ENCODE measurements around the gene NGDN.

NGDN gene

DNA sequence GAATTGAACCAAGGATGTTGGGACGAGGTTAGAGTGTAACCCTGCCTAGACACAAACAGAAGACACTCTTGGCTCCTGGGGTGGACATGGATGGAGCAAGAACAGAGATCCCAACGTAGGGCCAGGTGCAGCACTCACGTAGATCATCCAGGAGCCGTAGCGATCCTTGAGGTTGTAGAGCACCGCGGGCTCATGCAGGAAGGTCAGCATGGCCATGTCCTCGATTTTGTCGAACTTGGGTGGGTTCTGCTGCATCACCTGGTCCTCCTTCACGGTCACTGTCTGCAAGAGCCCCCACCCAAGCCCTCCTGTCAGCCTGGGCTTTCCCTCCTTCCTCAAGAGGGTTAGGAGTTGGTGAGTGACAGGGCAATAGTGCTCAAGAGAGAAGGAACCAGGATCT lies 36.6 kb upstream of the NGDN start:
- Histone ChIP-seq H3K4me1 (ENCODE audit: control insufficient read depth, insufficient read depth, low read length) (no peaks in the 10 kb centered on the region), H3K4me3 (ENCODE audit: low read depth, low read length) (no peak overlapping the region), H3K9ac (ENCODE audit: low read depth, low read length) (no peak overlapping the region), H3K27ac (ENCODE audit: low read depth, low read length) (no peak overlapping the region), H3K36me3 (ENCODE audit: control insufficient read depth, insufficient read depth, low read length) (no peaks in the 10 kb centered on the region), H3K27me3 (ENCODE audit: control insufficient read depth, insufficient read depth, low read length) (no peaks in the 10 kb centered on the region), H3K9me3 (ENCODE audit: control insufficient read depth, insufficient read depth, low read length) (no peaks in the 10 kb centered on the region)

DNA sequence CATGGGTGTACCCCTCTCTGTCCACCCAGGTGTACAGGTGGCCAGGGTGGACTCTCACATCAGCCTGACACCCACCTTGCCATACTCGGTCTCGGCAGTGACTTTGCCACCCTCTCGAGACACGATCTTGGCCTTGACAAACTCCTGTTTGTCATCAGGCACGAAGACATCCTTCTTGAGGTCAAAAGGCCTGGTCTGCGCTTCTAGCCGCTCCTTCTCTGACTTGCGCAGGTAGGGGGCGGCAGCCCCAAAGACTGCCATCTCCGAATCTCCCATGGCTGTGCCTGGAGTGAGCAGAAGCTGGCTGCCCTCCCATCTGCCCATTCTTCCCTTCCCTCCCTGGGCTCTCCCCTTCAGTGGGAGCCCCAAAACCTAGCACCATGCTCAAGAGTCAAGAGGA lies 36.0 kb upstream of the NGDN start:
- no peak overlapping the region for H3K9ac ChIP-seq (ENCODE audit: low read depth, low read length)
- H3K36me3 ChIP-seq (ENCODE audit: control insufficient read depth, insufficient read depth, low read length), result no peaks in the 10 kb centered on the region
- H3K4me1 ChIP-seq (ENCODE audit: control insufficient read depth, insufficient read depth, low read length), result peaks cover 5% of the 10 kb centered on the region
- no peaks in the 10 kb centered on the region for H3K9me3 ChIP-seq (ENCODE audit: control insufficient read depth, insufficient read depth, low read length)
- H3K27ac ChIP-seq (ENCODE audit: low read depth, low read length), result no peak overlapping the region
- no peak overlapping the region for H3K4me3 ChIP-seq (ENCODE audit: low read depth, low read length)
- H3K27me3 ChIP-seq (ENCODE audit: control insufficient read depth, insufficient read depth, low read length), result no peaks in the 10 kb centered on the region

DNA sequence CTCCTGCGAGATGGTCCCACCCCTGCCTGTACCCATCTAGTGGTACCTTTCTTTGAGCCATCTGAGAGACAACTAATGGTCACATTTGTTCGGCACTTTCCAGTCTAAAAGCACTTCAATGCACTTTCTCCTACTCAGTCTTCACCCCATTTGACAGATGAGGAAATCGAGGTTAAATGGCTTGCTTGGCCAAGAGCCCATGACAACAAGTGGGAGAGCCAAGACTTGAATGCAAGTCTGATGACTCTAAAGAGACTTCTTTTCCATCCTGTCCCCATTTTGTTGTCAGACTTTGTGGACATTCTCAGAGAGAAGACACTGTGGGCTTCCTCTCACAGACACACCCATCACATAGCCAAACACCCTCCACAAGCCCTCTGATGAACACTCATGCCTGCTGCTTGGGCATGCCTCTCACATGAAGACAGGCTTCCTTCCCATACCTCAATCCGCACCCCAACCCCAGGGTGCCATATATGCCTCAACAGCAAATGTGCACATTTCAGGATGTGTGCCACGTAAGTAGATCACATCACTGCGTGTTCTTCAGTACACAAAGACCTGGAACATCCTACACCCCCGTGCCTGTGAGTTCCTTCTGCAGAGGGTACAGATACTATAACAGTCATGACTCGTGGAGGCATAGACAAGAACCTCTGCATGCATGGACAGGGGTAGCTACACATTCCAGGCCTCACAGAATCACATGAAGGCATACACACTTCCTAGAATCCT lies 34.8 kb upstream of the NGDN start:
- no peaks in the 10 kb centered on the region for H3K27me3 ChIP-seq (ENCODE audit: control insufficient read depth, insufficient read depth, low read length)
- H3K9ac ChIP-seq (ENCODE audit: low read depth, low read length), result no peak overlapping the region
- no peaks in the 10 kb centered on the region for H3K9me3 ChIP-seq (ENCODE audit: control insufficient read depth, insufficient read depth, low read length)
- H3K36me3 ChIP-seq (ENCODE audit: control insufficient read depth, insufficient read depth, low read length), result no peaks in the 10 kb centered on the region
- H3K4me1 ChIP-seq (ENCODE audit: control insufficient read depth, insufficient read depth, low read length), result peaks cover 10% of the 10 kb centered on the region
- H3K27ac ChIP-seq (ENCODE audit: low read depth, low read length), result no peak overlapping the region
- H3K4me3 ChIP-seq (ENCODE audit: low read depth, low read length), result no peak overlapping the region

DNA sequence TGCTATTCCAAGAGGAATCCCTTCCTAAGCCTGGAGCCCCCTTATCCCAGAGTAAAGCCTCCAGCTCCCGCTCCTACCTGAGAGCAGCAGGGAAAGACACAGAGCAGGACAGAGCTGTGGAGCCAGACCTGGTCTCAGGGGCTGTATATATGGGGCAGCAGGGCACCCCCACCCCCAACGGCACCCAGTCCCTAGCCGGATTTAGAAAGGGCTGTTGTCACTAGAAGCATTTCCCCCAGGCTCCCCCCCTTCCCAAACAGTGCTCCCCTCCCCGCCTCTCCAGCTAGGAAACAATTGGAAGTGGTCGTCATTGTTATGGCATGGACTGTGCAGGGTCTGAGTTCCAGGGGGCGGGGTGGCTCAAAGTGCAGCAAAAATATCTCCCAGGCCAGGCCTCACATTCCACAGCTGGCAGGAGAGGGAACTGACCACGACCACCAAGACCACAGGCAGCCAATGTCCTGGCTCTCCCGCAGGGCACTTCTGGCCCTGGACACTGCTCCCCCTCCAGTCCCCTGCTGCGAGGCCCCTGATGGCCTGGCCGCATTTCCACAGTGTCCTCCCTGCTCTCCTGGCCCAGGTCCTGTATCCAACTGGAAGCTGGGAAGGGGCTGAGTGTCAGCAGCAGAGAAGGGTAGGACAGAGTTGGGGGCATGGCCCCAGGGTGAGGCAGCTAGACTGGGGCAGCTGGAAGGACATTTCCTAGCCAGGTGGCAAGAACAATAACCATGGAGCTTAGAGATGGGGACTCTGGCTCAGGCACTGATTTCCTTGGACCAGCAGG lies 33.8 kb upstream of the NGDN start, which contains the start of gene MYH7:
Gene MYH7 (minus strand): TSS at position 118 of the 784 bp plus-strand sequence. CDS start 1,928 bp downstream, outside the sequence.
- H3K4me1 ChIP-seq (ENCODE audit: control insufficient read depth, insufficient read depth, low read length), result peaks cover 10% of the 10 kb centered on the region
- no peaks in the 10 kb centered on the region for H3K9me3 ChIP-seq (ENCODE audit: control insufficient read depth, insufficient read depth, low read length)
- no peak within 1 kb of the TSS for H3K9ac ChIP-seq (ENCODE audit: low read depth, low read length)
- H3K27ac ChIP-seq (ENCODE audit: low read depth, low read length), result no peak within 1 kb of the TSS
- no peaks in the 10 kb centered on the region for H3K36me3 ChIP-seq (ENCODE audit: control insufficient read depth, insufficient read depth, low read length)
- H3K27me3 ChIP-seq (ENCODE audit: control insufficient read depth, insufficient read depth, low read length), result no peaks in the 10 kb centered on the region
- H3K4me3 ChIP-seq (ENCODE audit: low read depth, low read length), result no peak within 1 kb of the TSS

DNA sequence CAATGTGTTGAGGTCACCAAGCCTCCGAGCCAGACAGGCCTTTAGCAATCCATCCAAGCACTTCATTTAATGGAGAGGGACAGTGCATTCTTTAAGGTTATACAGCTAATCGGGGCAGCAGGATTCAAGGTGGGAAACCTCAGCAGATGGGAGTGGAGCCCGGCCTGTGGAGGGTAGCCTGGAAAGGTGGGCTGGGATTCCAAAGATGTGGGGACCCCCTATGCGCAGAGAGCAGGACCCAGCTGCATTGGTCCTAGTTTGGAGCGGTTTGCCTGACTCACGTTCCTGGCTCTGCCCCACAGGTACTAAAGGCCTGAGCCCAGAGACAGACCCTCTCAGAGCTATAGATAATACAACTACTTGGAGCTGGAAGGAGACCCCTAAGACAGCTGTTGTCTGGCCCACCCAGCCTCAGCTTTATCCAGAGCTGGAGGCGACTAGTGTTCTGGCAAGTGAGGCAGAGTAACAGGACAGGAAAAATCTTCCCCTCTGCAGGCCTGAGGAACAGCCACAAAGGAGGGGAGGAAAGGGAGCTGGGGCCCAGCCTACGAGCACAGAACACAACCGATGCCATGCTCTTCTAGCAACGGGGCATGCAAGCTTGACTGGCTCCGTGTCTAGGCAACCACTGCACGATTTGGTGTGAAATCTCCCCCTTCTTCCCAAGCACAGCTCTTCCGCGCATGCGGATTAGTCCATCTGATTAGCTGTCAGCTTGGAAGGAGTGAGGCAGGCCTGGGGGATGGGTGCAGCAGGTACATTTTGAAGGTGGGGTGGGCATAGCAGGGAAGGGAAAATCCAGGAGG lies 33.0 kb upstream of the NGDN start:
- H3K27ac ChIP-seq (ENCODE audit: low read depth, low read length), result no peak overlapping the region
- H3K4me3 ChIP-seq (ENCODE audit: low read depth, low read length), result no peak overlapping the region
- H3K9ac ChIP-seq (ENCODE audit: low read depth, low read length), result no peak overlapping the region
- peaks cover 10% of the 10 kb centered on the region for H3K4me1 ChIP-seq (ENCODE audit: control insufficient read depth, insufficient read depth, low read length)
- H3K27me3 ChIP-seq (ENCODE audit: control insufficient read depth, insufficient read depth, low read length), result no peaks in the 10 kb centered on the region
- no peaks in the 10 kb centered on the region for H3K9me3 ChIP-seq (ENCODE audit: control insufficient read depth, insufficient read depth, low read length)
- H3K36me3 ChIP-seq (ENCODE audit: control insufficient read depth, insufficient read depth, low read length), result no peaks in the 10 kb centered on the region

DNA sequence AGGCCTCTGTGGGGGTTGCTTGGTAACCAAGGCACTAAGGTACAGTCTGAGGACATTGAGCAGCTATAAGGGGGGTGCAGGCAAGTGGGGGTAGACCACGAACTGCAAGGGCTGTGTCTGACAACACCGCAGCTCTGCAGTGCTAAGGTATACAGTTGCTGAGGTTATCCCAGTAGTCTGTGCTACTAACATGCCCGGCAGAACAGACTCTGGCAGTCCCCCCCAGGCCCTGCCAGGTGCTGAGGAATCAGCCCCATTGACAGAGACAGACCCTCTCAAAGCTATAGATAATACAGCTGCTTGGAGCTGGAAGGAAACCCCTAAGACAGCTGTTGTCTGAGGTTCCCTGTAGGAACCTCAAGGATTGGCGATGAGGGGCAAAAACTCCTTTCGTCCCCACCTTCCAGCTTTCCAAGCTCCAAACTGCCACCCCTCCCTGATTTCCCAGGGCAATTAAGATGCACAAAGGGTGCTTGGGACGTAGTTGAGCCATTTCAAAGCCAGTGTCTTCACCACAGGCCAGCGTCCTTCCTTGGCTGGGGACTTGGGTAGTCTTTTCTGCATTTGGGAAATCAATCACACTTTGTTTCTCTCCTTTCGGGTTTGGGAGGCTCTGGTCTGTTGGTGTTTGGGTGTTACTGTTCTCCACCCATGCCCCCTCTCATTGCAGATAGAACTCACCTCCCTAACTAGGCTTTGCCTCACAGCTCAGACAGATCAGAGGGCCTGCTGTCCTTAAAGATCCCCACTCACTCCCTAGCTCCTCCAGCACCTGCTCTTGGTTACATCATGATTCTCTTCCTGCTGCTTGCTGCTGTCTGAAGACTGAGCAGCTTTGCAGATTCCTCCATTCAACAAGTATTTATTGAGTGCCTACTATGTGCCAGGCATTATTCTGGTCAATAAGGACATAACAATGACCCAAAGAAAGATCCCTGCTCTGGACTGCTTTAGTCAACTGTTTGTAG lies 32.1 kb upstream of the NGDN start:
- no peak overlapping the region for H3K9ac ChIP-seq (ENCODE audit: low read depth, low read length)
- H3K4me1 ChIP-seq (ENCODE audit: control insufficient read depth, insufficient read depth, low read length), result peaks cover 11% of the 10 kb centered on the region
- H3K36me3 ChIP-seq (ENCODE audit: control insufficient read depth, insufficient read depth, low read length), result no peaks in the 10 kb centered on the region
- no peak overlapping the region for H3K27ac ChIP-seq (ENCODE audit: low read depth, low read length)
- H3K9me3 ChIP-seq (ENCODE audit: control insufficient read depth, insufficient read depth, low read length), result no peaks in the 10 kb centered on the region
- no peak overlapping the region for H3K4me3 ChIP-seq (ENCODE audit: low read depth, low read length)
- H3K27me3 ChIP-seq (ENCODE audit: control insufficient read depth, insufficient read depth, low read length), result no peaks in the 10 kb centered on the region

DNA sequence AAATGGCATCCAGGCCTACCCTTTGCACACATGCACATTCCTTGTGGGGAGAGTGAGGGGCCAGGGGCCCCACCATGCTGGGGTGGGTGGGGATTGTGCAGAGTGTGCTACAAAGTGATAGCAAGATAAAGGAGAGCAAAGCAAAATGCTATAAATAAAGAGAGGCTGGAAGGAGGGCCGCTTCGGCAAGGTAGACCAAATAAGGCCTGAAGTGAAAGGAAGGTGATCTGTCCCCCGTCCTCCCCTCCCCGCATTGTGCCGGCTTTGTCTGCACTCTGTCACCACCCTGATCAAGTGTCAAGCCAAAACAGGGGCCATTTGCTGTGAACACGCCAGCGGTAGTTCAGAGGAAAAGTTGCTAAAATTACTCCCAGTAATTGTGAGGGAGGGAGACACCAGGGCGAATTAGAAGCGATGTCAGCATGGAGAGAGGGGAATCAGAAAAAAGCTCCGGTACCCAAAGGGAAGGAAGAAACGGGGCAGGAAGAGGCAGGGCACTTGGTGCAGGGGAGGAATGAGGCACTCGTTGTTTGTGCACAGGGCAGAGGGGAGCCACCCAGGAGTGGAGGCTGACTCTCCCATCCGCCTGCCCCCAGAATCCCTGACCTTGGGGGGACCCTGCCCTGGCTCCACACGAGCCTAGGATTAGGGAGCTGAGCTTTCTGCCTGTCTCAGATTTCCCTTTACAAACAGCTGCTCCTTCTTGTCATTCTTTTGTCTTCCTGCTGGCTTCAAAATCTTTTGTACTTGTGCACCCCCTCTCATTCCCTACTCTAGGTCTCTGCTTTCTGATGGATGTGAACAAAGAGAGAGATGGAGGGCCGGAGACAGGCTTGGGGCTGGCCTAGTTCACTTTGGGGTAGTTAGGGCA lies 31.2 kb upstream of the NGDN start:
- Histone ChIP-seq H3K4me3 (ENCODE audit: low read depth, low read length) (no peak overlapping the region), H3K27ac (ENCODE audit: low read depth, low read length) (no peak overlapping the region), H3K9me3 (ENCODE audit: control insufficient read depth, insufficient read depth, low read length) (no peaks in the 10 kb centered on the region), H3K4me1 (ENCODE audit: control insufficient read depth, insufficient read depth, low read length) (peaks cover 20% of the 10 kb centered on the region), H3K36me3 (ENCODE audit: control insufficient read depth, insufficient read depth, low read length) (no peaks in the 10 kb centered on the region), H3K9ac (ENCODE audit: low read depth, low read length) (no peak overlapping the region), H3K27me3 (ENCODE audit: control insufficient read depth, insufficient read depth, low read length) (no peaks in the 10 kb centered on the region)

DNA sequence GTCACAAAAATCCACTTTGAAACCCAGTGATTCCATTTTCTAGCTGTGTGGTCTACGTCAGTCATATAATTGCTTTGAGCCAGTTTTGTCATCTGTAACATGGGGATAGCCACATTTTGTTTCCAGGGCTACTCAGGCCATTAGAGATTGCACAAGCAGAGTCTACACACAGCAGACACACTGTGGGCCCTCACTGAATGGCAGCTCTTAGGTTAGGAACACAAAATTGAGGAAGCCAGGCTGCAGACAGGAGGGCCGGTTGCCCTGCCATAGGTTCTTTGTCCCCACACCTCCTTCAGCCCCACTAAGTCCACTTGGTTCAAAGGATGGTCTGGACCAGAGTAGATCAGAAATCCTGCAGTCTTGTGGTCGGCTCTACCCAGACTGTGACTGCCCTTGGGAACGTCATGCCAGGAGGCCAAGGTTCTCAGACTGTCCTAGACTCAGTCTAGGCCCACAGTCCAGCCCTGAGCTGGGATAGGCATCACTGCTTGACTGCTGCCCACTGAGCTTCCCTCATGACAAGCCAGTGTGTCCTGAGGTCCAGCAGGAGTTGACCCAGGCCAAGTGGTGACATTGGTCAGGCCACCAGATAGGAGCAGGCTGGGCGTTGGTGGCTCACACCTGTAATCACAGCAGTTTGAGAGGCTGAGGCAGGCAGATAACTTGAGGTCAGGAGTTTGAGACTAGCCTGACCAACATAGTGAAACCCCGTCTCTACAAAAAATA lies 30.2 kb upstream of the NGDN start:
- Histone ChIP-seq H3K4me1 (ENCODE audit: control insufficient read depth, insufficient read depth, low read length) (peaks cover 20% of the 10 kb centered on the region), H3K9ac (ENCODE audit: low read depth, low read length) (no peak overlapping the region), H3K27ac (ENCODE audit: low read depth, low read length) (no peak overlapping the region), H3K4me3 (ENCODE audit: low read depth, low read length) (no peak overlapping the region), H3K27me3 (ENCODE audit: control insufficient read depth, insufficient read depth, low read length) (no peaks in the 10 kb centered on the region), H3K9me3 (ENCODE audit: control insufficient read depth, insufficient read depth, low read length) (no peaks in the 10 kb centered on the region), H3K36me3 (ENCODE audit: control insufficient read depth, insufficient read depth, low read length) (no peaks in the 10 kb centered on the region)

DNA sequence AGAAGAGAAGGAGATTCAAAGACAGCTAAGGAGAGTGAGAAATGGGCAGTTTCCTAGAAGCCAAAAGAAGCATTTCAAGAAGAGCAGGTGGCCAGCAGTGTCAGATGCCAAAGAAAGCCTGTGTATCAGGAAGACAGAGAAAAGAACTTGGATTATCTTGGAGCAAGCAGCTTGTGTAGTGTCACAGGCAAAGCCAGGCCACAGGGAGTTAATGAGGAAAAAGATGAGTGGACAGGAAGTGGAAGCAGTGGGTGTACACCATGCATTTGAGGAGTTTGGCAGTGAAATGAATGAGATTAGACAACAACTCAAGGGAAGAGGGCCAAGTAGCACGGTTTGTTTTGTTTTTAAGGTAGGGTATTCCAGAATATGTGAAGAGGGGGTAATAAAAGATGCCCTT lies 28.4 kb upstream of the NGDN start:
- H3K9me3 ChIP-seq (ENCODE audit: control insufficient read depth, insufficient read depth, low read length), result no peaks in the 10 kb centered on the region
- no peak overlapping the region for H3K4me3 ChIP-seq (ENCODE audit: low read depth, low read length)
- H3K27ac ChIP-seq (ENCODE audit: low read depth, low read length), result no peak overlapping the region
- no peak overlapping the region for H3K9ac ChIP-seq (ENCODE audit: low read depth, low read length)
- H3K36me3 ChIP-seq (ENCODE audit: control insufficient read depth, insufficient read depth, low read length), result no peaks in the 10 kb centered on the region
- H3K4me1 ChIP-seq (ENCODE audit: control insufficient read depth, insufficient read depth, low read length), result peaks cover 20% of the 10 kb centered on the region
- no peaks in the 10 kb centered on the region for H3K27me3 ChIP-seq (ENCODE audit: control insufficient read depth, insufficient read depth, low read length)
